ENCODE measurements around the gene SLC8A1. TPM values are rescaled to one million over a fixed set of nuclear protein-coding genes. Genes with fewer than 3 reads are reported as not detected.

Gene SLC8A1
- total RNA-seq, 1 donor from 2014 or later, result 9.6 TPM

- Histone ChIP-seq H3K36me3 (no peaks in the 10 kb centered on the region), H3K4me2 (no peak overlapping the region), H3K4me1 (no peaks in the 10 kb centered on the region), H2AFZ (replicated peaks) (no peak overlapping the region), H3K27me3 (no peaks in the 10 kb centered on the region), H3K79me2 (ENCODE audit: low read depth) (no peaks in the 10 kb centered on the region), H3F3A (ENCODE audit: low read depth) (no peaks in the 10 kb centered on the region), H3K9me3 (ENCODE audit: low read depth) (no peaks in the 10 kb centered on the region), H4K20me1 (ENCODE audit: low read depth) (no peaks in the 10 kb centered on the region), H3K9ac (no peak overlapping the region), H3K27ac (no peak overlapping the region), H3K4me3 (no peak overlapping the region)
- no peaks in the 10 kb centered on the region for H3K9me3 Mint-ChIP-seq
- H3K27ac Mint-ChIP-seq, result no peak overlapping the region
- TF ChIP-seq CTCF (IDR thresholded peaks at IDR 0.05) (no peak), EZH2 (IDR thresholded peaks at IDR 0.05) (no peak), EZH2phosphoT487 (IDR thresholded peaks at IDR 0.05) (no peak)
- no peak for DNase-seq (ENCODE audit: low spot score)
- H3K4me1 Mint-ChIP-seq, result peaks cover 13% of the 10 kb centered on the region
- H3K36me3 Mint-ChIP-seq, result no peaks in the 10 kb centered on the region
- H3K4me3 Mint-ChIP-seq, result no peak overlapping the region
- no peaks in the 10 kb centered on the region for H3K27me3 Mint-ChIP-seq (ENCODE audit: insufficient read depth, low read depth)
Measured at GRCh38 chr2:40286721-40287120, 165.2 kb downstream of the SLC8A1 start.

DNA sequence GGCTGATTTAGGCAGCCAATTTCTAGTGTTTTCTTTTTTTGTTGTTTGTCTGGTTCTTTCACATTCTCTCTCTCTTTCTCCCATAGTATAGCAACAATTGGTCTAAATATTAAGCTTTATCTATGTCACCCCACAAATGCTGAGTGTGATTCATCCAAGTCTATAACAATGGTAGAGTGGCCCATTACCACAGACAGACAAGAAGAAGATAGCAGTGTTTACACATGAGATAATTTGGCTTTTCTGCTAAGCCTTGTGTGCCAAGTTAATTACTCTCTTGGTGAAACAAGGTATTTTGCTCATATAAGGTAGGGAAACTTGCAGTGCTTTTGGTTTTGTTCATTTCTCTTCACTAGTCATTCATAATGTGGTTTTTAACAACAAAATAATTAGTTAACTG lies 166.5 kb downstream of the SLC8A1 start:
- H3K9me3 Mint-ChIP-seq, result no peaks in the 10 kb centered on the region
- H3K27ac ChIP-seq, result no peak overlapping the region

GRCh38 chr2:40284797-40285196 lies 167.1 kb downstream of the SLC8A1 start:
- H3K4me3 ChIP-seq, result no peak overlapping the region
- H3K36me3 Mint-ChIP-seq, result no peaks in the 10 kb centered on the region
- H3K4me1 ChIP-seq, result no peaks in the 10 kb centered on the region

More for the DNA sequence above, 166.5 kb downstream of the SLC8A1 start:
- no peak for DNase-seq (ENCODE audit: low spot score)
- no peak for TF ChIP-seq EZH2phosphoT487 (IDR thresholded peaks at IDR 0.05)
- no peak for TF ChIP-seq EZH2 (IDR thresholded peaks at IDR 0.05)
- TF ChIP-seq CTCF (IDR thresholded peaks at IDR 0.05), result no peak
- Histone ChIP-seq H4K20me1 (ENCODE audit: low read depth) (no peaks in the 10 kb centered on the region), H3K9ac (no peak overlapping the region), H3K79me2 (ENCODE audit: low read depth) (no peaks in the 10 kb centered on the region), H3K4me1 (no peaks in the 10 kb centered on the region), H3K36me3 (no peaks in the 10 kb centered on the region), H2AFZ (replicated peaks) (no peak overlapping the region), H3K4me2 (no peak overlapping the region), H3K4me3 (no peak overlapping the region), H3K9me3 (ENCODE audit: low read depth) (no peaks in the 10 kb centered on the region), H3F3A (ENCODE audit: low read depth) (no peaks in the 10 kb centered on the region), H3K27me3 (no peaks in the 10 kb centered on the region)
- H3K27me3 Mint-ChIP-seq (ENCODE audit: insufficient read depth, low read depth), result no peaks in the 10 kb centered on the region
- no peak overlapping the region for H3K4me3 Mint-ChIP-seq
- no peak overlapping the region for H3K27ac Mint-ChIP-seq
- H3K36me3 Mint-ChIP-seq, result no peaks in the 10 kb centered on the region
- H3K4me1 Mint-ChIP-seq, result peaks cover 13% of the 10 kb centered on the region

More at GRCh38 chr2:40284797-40285196, 167.1 kb downstream of the SLC8A1 start:
- no peaks in the 10 kb centered on the region for H3K9me3 Mint-ChIP-seq
- no peak overlapping the region for H3K4me3 Mint-ChIP-seq
- no peaks in the 10 kb centered on the region for H3K9me3 ChIP-seq (ENCODE audit: low read depth)
- no peak overlapping the region for H3K4me2 ChIP-seq
- H3K27ac ChIP-seq, result no peak overlapping the region
- H3K9ac ChIP-seq, result no peak overlapping the region
- H3K36me3 ChIP-seq, result no peaks in the 10 kb centered on the region
- H3K27me3 ChIP-seq, result no peaks in the 10 kb centered on the region
- TF ChIP-seq EZH2phosphoT487 (IDR thresholded peaks at IDR 0.05) (no peak), CTCF (IDR thresholded peaks at IDR 0.05) (no peak), EZH2 (IDR thresholded peaks at IDR 0.05) (no peak)
- H3K4me1 Mint-ChIP-seq, result peaks cover 13% of the 10 kb centered on the region
- no peaks in the 10 kb centered on the region for H4K20me1 ChIP-seq (ENCODE audit: low read depth)
- H3K27ac Mint-ChIP-seq, result no peak overlapping the region
- no peaks in the 10 kb centered on the region for H3K27me3 Mint-ChIP-seq (ENCODE audit: insufficient read depth, low read depth)
- no peaks in the 10 kb centered on the region for H3F3A ChIP-seq (ENCODE audit: low read depth)
- DNase-seq (ENCODE audit: low spot score), result no peak
- H2AFZ ChIP-seq (replicated peaks), result no peak overlapping the region
- H3K79me2 ChIP-seq (ENCODE audit: low read depth), result no peaks in the 10 kb centered on the region

Measured in neural progenitor cell (in vitro differentiated cells).